ENCODE measurements around the gene FEM1B.

Gene FEM1B

GRCh38 chr15:68330416-68330815, 52.9 kb downstream of the FEM1B start:
- DNase-seq = no peak

GRCh38 chr15:68330901-68331300, 53.4 kb downstream of the FEM1B start:
- no peak for DNase-seq

GRCh38 chr15:68332266-68332665, 54.7 kb downstream of the FEM1B start:
- DNase-seq = no peak

GRCh38 chr15:68333775-68334470, 56.4 kb downstream of the FEM1B start:
- DNase-seq = no peak

- DNase-seq = no peak
These were observed 57.1 kb downstream of the FEM1B start for GRCh38 chr15:68334661-68335124.

- DNase-seq = no peak
These were observed 57.7 kb downstream of the FEM1B start for GRCh38 chr15:68335251-68335650.

- DNase-seq = no peak
These were observed 58.1 kb downstream of the FEM1B start for GRCh38 chr15:68335655-68336054.

GRCh38 chr15:68336516-68336915, 59.0 kb downstream of the FEM1B start:
- DNase-seq = no peak

GRCh38 chr15:68337826-68338225, 60.3 kb downstream of the FEM1B start:
- no peak for DNase-seq

- DNase-seq = no peak
These were observed 61.9 kb downstream of the FEM1B start for GRCh38 chr15:68339481-68339880.

GRCh38 chr15:68340726-68341671, 63.5 kb downstream of the FEM1B start:
- no peak for DNase-seq

- DNase-seq = no peak
These were observed 64.5 kb downstream of the FEM1B start for GRCh38 chr15:68341760-68342725.

- no peak for DNase-seq
These were observed 66.2 kb downstream of the FEM1B start for GRCh38 chr15:68343579-68344225.

- no peak for DNase-seq
These were observed 67.1 kb downstream of the FEM1B start for GRCh38 chr15:68344600-68344999.
